Hindlimb muscle (tissue), 1 donor: Measurements from ENCODE around the gene CCL5. TPM values are rescaled to one million over a fixed set of nuclear protein-coding genes. Genes with fewer than 3 reads are reported as not detected.
"Not testable (repeated sequence)": the region's sequence is repeated elsewhere in the genome, so short reads cannot be mapped to it uniquely, and the experiment has no call there.

Experiments
- DNase-seq: peaks from one replicate; pipeline ENCODE4 v3.0.0-alpha.2; 2013
- polyA plus RNA-seq: library from polyadenylated mRNA; unstranded; fragments of 120-200 nt; gene quantifications from one replicate; pipeline ENCODE4 v1.2.1, GENCODE V29; 2013; ENCODE audit not compliant: insufficient read length

The CCL5 gene
- polyA plus RNA-seq, 1 donor = 0.74 TPM

GRCh38 chr17:35898283-35899070, 18.3 kb upstream of the CCL5 start:
- no peak for DNase-seq

GRCh38 chr17:35897772-35898171, 17.6 kb upstream of the CCL5 start:
- not testable (repeated sequence) for DNase-seq

- no peak for DNase-seq
Observed at GRCh38 chr17:35895636-35896587, 15.8 kb upstream of the CCL5 start.

GRCh38 chr17:35894206-35894605, 14.0 kb upstream of the CCL5 start:
- DNase-seq = no peak

GRCh38 chr17:35893751-35894150, 13.6 kb upstream of the CCL5 start:
- no peak for DNase-seq

GRCh38 chr17:35892091-35893035, 12.2 kb upstream of the CCL5 start:
- no peak for DNase-seq

- DNase-seq = no peak
Observed at GRCh38 chr17:35891269-35891668, 11.1 kb upstream of the CCL5 start.

GRCh38 chr17:35890774-35891155, 10.6 kb upstream of the CCL5 start:
- no peak for DNase-seq

- DNase-seq = no peak
Observed at GRCh38 chr17:35889818-35890773, 9.9 kb upstream of the CCL5 start.

GRCh38 chr17:35889241-35889640, 9.1 kb upstream of the CCL5 start:
- no peak for DNase-seq

GRCh38 chr17:35878361-35878760, 1.8 kb downstream of the CCL5 start:
- DNase-seq = no peak

GRCh38 chr17:35877345-35878029, 2.7 kb downstream of the CCL5 start:
- no peak for DNase-seq

- no peak for DNase-seq
Observed at GRCh38 chr17:35876534-35876933, 3.6 kb downstream of the CCL5 start.

- DNase-seq = no peak
Observed at GRCh38 chr17:35875800-35876139, 4.4 kb downstream of the CCL5 start.

- no peak for DNase-seq
Observed at GRCh38 chr17:35875072-35875799, 4.9 kb downstream of the CCL5 start.

- no peak for DNase-seq
Observed at GRCh38 chr17:35872196-35872980, 7.8 kb downstream of the CCL5 start.

- DNase-seq = peak; percentile 6
Observed at GRCh38 chr17:35870906-35871819, 9.0 kb downstream of the CCL5 start.

GRCh38 chr17:35868737-35869136, 11.4 kb downstream of the CCL5 start, which contains the start of gene HEATR9:
HEATR9 (minus strand) TSS chr17:35868891; CDS start chr17:35868742, 149 bp downstream.
- no peak for DNase-seq
